Activated gamma-delta T cell (primary cell): ENCODE measurements around the gene SNX25.

Experiments
- DNase-seq: peaks from one replicate; lab custom pipeline; 2025; lab: John Stamatoyannopoulos, UW

The SNX25 gene

DNA sequence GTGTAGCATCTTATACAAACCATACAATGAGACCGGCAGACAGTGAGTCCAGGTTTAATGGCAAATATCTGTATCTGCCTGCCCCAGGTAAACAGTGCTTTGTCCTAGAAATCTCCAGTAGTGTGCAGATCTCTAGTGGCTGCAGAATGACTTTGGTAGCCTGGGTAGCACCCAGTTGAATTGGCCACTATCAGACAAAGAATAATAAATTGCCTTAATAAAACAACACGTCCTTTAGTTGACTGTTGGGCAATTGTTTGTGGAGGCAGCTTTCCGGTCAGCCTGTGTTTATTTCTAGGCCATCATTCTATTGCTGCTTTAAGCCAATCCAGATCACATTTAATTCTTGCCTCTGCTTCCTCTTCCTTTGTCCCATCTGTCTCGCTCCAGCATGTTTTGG, 52.5 kb downstream of the SNX25 start:
- no peak for DNase-seq

DNA sequence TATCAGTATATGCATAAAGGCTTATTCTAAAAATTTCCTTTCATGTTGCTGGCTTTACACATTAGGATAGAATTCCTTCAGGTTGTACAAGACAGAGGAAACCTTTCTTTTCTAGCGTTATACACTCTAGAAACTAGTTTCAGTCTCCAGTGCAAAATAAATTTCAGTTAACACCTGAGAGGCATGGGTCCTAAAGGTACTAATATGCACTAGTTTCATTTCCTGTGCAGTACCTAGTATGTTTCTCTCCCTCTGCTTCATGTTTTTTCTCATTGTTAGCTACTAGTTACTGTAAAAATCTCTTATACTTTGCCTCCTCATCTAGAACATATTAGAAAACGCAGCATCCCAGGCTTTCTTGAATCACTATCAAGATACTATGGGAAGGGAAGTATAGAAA, 54.0 kb downstream of the SNX25 start:
- DNase-seq, result no peak

DNA sequence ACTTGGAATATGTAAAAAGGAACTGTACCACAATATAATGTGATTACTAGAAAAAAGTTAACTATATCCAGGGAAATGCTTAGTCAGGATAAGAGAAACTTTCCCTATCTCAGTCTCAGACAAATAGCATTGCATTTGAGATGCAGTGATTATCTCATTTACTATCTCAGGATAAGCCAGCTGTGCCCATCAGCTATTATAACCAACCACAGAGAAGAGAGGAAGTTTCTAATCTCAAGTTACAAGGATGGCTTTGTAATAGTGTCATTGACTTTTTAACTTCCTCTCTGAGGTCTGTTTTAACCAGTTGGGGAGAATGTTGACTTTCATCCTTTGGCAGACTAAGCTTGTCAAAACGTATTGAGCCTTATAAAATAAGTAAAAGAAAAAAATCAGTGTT, 56.5 kb downstream of the SNX25 start:
- DNase-seq, result no peak

DNA sequence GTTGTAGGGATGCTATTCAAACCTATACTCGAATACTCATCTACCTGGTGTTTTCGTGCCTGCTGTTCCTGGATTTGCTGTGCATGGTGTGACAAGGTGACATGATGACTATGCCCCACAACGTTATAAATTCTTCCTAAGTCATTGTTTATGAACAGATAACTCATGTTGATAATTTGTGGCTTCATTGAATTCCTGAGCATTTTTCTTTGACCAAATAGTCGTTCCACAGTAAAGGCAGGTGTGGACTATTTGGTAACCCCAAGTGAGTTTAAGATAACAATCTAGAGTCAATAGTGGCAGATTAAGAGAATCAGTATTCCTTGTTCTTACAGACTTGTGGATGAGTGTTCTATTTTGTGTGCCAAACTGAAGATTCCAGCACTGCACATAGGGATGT, 59.9 kb downstream of the SNX25 start:
- DNase-seq, result no peak

DNA sequence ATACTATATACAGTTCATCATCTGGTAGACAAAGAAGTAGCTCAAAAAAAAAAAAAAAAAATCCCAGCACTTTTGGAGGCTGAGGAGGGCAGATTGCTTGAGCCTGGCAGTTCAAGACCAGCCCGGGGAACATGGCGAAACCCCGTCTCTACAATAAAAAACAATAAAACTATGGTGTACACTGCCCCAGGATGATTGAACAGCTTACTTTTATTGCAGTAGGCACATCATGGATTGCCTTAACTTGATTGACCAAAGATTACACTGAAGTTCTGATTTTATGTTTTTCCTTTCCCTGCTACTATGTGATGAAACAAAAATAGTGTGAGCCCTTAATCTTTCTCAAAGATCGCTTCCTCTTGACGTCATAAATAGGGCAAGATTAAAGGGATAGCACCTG, 60.6 kb downstream of the SNX25 start:
- no peak for DNase-seq

DNA sequence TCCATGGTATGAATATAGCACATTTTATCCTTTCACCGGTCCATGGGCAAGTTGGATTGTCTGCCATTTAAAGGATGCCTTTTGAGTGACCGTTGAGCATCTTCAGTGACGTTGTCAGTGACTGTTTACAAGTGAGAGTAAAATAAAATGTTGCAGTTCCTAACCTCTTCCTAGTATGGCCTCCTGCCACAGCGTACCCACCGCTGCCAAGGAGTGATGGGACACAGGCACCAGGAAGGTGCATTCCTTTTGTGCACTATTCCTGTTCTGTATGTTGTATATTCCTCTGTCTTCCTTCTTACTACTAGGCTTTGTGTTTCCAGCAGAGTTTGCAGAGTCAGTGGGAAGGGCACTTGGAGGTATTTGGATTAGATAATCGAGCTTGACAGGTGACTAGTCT, 61.5 kb downstream of the SNX25 start:
- no peak for DNase-seq

DNA sequence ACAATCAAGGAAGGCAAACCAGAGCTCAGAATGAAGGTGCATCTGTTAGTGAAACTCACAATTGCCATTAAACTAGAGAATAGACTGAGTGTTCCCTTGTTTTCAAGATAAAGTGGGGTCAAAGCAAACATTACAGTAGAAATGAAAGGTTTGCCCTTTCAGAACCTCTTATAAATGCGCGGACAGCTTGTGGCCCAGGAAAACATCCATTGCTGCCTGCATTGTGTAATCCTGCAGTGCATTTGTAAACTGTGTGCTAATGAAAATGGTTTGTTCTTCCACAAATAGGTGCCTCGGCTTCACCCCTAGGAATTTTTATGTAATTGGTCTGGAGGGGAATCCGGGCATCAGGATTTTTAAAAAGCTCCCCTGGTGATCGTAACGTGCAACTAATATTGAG, 62.8 kb downstream of the SNX25 start:
- no peak for DNase-seq

DNA sequence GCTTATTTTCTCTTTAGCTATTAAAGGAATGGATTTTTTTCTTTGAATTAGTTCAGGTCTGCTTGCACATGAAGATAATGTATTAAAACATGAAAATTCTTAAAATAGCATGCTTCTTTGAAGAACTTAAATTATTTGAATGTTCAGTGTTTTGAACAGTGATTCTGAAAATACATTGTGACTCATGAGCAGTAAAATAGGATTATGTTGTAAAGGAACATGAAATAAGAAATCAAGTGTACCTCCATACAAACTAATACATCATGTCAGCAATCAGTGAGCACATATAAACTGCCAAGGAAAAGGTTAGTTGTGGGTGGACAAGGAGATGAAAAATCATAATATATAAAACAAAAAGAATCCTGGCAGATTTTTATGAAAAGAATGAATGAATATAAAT, 66.1 kb downstream of the SNX25 start:
- DNase-seq, result no peak

DNA sequence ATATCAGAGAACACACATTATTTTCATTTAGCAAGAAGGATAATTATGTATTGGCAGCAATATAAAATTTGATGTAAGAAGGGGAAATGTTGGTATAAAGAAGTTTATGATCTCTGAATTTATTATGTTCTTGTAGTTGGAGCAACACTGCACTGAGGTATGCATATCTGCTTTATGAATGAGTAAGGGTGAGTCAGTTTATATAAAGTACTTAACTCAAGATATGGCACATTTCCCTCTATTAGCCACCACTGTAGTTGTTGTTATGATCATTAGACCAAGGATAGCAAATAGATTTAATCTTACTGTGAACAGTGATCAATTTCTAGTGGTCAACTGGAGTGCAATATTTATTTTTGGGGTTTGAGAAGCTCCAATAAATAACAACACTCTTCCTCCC, 66.6 kb downstream of the SNX25 start:
- DNase-seq, result no peak

DNA sequence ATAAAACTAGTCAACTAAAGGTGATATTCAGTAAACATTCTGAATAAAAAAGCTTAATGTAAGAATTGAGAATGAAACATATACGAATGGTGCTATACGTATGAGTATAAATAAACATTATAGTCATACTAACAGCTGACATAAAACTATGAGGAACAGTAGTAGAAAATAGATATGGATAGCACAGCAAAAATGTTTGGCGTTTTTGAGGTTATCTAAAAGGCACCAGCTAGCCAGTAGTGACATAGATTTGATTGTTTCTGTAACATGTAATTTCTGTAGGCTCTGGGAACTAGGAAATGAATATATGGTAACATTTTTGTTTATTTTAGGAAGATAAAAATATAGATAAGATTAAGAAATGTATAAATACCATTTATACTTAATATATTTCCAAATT, 69.3 kb downstream of the SNX25 start:
- DNase-seq, result no peak

DNA sequence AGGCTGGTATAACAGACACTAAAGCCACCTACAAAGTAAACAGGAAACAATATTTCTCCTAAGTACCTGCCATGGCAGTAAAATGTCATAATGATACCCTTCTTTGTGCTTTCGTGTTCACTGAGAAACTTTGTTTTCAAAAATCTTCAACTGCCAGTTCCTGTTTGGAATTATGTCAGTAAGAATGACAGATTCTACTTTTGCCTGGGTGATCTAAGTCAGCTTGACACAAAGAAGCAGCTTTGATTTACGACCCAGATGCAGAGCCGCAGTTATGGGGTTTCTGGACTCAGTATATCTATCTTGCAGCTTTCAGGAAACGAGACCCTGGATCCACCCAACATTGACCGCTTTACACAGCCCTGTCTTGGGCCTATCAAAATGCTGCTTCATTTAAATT, 71.2 kb downstream of the SNX25 start:
- no peak for DNase-seq

DNA sequence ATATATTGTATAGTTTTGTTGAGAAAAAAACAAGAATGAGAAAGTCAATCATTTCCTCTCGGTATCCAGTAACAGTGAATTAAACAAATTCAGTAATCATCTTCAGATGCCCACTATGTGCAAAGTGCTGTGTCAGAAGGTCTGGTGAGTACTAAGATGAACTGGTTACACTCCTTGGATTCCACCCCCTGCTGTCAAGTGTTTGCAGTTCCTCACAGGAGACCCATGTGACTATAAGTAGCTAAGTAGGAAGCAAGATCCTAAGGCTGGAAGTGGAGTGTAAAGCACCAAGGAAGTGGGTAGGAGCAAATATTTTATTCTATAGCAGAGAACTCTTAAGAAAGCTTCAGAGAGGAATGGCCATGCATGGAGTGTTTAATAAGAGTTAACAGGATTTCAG, 73.6 kb downstream of the SNX25 start:
- no peak for DNase-seq

DNA sequence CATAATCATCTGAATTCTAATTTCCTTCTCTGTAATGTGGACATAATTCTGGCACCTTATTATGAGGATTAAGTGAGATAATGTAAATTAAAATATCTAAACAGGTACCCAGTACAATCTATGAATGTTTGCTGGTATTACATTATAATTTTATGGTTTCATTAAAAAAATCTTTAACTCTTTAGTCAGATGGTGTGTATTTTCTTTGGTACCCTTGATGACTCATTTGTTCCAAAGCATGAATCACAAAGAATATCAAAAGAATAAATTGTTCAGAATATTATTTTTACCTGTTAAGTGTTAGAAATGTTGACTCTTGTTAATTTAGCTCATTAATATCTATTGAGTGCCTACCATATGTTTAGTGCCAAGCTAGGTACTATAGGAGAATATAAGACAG, 74.3 kb downstream of the SNX25 start:
- no peak for DNase-seq

DNA sequence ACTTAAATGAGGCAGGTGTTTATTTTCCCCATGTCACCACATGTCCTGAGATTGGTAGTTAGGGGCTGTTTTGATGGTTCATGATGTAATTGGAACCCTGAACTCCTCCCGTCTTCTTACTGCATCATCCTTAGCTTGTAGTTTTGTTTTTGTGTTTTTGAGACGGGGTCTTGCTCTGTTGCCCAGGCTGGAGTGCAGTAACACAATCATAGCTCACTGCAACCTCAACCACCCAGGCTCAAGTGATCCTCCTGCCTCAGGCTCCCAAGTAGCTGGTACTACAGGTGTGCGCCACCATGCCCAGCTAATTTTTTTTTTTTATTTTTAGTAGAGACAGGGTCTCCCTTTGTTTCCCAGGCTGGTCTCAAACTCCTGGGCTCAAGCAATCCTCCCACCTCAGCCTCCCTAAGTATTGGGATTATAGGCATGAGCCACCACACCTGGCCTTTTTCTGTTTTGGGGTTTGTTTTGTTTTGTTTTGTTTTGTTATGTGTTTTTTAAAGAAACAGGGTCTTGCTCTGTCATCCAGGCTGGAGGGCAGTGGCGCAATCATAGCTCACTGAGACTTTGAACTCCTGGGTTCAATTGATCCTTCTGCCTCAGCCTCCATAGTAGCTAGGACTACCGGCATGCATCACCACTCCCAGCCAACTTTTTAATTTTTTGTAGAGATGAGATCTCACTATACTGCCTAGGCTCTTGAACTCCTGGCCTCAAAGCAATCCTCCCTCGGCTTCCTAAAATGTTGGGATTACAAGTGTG, 76.4 kb downstream of the SNX25 start:
- no peak for DNase-seq

DNA sequence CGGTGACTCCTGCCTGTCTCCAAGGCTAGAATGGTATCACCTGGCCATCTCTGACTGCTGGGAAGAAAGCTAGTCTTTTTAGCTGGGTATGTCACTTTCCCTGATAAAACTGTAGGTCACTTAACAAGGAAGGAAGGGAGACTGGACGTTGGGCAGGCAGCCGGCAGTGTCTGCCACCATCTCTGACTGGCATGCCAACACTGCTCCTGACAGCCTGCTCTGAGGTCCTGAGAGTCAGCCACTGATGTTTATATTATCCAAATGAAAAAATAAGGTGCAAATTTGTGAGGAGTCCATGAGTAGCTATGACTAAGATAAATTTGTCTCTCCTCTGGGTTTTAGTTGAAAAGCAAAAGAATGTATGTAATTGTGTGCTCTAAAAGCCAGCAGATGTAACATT, 77.2 kb downstream of the SNX25 start:
- DNase-seq, result no peak

DNA sequence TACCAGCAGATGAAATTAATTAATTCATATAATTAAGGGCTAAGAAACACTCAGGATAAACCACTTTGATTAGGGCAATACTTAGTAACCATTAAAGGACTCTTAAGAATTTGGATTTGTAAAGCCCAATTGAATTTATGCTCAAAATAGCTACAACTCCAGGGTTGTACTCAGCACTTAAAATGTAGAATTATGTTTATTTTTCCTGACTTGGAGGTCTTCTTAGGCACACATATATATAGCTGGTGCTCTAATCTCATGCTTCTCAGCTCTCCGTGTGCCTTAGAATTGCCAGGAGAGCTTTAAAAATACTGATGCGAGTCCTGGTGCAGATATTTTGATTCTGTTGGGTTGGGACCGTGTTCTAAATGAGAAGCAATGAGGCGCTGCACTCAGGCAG, 77.6 kb downstream of the SNX25 start:
- DNase-seq, result no peak

DNA sequence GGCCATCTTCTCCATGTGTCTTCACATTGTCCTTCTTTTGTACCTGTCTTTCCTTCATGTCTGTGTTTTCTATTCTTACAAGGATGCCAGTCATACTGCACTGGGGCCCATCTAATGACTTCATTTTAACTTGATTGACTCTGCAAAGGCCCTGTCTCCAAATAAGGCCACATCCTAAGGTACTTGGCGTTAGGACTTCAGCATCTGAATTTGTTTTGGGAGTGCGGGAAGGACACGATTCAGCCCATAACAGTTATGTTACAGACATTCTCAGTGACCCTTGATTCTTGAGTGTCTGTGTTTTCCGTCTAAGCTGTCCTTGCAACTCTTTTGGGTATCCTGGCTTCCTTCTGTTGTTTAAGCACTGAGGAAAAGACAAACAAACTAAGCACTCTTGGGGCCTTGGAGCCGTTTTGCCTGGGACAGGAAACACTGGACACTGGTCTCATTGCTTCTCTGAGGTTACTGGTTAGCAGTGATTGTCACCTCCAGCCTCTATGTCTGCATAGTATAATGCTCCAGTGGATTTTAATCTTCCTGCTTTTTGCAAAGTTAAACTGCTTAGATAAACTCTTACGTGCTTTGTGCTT, 80.7 kb downstream of the SNX25 start:
- no peak for DNase-seq

DNA sequence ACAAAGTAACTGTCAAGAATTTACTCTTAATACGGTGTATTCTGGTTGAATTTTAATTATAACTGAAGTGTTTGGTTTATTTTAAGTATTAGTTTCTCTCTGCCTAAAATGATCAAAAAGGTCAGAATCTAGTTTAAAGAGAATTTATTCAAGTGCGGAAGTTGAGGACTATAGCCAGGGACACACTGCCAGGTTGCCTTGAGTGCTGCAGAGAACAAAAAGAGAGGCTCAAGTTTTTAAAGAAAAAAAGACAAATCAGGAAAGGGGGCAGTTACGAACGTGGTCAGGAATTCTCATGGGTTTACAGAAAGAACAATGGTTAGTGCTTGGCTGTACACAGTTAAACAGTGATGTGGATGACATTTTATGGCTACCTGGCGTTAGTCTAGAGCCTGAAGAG, 81.3 kb downstream of the SNX25 start:
- DNase-seq, result no peak

DNA sequence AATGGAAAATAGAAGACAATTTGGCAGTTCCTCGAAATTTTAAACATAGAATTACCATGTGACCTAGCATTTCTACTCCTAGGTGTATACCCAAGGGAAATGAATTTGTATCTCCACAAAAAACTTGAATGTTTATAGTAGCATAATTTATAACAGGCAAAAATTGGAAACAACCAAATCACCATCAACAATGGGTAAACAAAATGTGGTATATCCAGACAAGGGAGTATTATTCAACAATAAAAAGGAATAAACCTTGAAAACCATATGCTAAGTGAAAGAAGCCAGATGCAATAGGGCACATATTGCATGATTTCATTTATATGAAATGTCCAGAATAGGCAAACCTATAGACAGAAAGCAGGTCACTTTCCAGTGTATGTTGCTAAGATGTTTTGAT, 83.8 kb downstream of the SNX25 start:
- no peak for DNase-seq

DNA sequence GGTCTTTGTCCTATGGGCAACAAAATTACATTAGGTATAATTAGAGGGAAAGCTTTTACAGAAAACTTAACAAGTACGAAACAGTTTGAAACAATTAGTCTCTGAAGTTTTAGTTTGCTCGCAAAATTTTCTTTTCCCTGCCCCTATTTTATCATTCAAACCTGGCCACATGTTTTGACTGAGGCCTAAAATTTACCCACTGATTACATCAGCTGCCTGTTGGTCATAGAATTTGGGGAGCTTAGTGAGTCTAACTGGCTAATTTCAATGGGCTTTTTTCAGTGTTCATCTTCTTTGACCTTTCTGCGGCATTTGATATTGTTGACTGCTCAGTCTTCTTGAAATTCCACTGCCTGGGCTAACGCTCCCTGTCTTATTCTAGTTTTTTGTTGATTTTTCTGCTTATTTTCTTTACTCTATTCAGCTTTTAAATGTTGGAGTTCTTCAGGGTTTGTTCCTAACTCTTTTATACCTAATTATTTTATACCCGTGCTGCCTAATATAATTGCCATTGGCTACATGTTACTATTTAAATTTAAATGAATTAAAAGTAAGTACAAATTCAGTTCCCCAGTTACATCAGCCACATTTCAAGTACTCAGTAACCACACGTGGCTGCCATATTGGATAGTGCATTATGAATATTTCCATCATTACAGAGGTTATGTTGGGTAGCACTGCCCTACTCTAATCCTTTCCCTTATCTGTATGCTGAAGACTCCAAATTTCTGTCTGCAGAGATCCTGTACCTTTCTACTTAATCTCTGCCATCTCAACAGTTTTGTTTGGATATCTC, 87.5 kb downstream of the SNX25 start:
- DNase-seq, result no peak

DNA sequence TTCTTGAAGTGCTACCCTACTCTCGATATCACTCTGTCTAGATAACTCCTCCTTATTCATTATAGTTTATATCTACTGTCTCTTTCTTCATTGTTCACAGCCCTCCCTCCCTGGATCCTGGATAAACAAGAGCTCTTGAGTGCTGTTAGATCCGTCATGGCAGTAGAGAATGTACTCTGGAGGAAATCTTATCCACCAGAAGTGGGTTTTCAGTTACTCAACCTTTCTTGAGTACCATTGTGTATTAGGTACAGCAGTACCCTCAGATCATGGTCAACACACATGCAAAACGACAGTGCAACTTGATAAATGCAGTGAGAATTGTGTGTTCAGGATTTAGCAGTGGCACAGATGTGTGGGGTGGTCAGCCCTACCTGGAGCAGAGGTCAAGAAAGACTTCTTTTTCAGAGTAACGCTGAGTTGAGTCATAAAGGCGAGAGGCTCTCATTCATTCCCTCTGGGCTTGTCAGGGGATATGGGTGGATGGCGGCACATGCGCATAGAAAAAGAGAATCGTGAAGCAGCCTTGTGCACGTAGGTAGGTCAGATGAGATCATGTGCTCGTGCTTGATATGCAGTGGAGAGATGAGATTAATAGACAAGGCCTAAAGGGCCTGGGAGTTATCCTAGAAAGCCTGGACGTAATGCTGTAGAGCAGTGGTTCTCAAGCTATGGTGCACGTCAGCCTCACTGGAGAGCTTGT, 89.5 kb downstream of the SNX25 start:
- no peak for DNase-seq

DNA sequence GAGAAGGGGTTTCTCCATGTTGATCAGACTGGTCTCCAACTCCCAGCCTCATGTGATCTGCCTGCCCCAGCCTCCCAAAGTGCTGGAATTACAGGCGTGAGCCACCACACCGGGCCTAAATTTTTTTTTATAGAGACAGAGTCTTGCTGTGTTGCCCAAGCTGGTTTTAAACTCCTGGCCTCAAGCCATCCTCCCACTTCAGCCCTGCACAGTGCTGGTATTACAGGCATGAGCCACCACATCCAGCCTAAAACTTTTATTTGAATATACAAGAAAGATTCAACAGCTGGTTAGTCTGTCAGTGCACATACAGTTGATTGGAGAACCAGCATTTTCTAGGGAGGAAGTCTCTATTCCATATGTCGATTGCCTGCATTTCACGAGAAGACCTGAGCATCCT, 95.1 kb downstream of the SNX25 start:
- DNase-seq, result no peak
